ENCODE measurements around the gene VPS51. TPM values are rescaled to one million over a fixed set of nuclear protein-coding genes. Genes with fewer than 3 reads are reported as not detected.

Gene VPS51
- total and polyA plus RNA-seq, 2 of the 13 experiments (the other 11 are each of a cell fraction or from before 2014, with no cell fraction given): 76.3 to 90.6 TPM

DNA sequence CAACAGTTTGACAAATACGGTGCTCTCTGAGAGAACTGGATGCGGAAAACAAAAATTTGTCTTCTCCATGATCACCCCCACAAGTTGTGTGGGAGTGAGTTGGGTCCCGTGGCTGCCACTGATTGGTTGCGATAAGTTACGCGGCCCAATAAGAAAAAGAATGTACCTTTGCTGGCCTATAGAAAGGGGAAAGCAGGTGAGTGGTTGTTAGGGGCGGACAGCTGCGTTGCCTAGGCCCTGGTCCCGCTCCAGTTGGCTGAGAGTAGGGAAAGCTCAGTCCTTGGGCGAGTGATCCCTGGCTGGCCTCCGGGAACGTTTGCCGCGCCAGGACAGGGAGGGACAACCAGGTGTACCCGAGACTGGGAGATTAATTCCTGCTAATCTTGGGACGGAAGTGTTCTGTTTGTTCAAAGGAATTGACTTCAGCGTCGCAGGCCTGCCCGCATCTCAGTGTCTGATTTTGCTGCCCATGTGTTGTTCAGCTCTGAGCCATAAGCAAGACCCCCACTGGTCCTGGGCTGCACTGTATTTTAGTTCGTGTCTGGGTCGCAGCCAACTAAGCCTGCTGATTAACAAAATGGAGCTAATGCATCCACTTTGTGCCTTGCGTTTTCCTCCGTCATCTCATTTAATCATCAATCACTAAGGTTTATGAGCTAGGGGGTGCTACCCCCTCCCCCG is 39.1 kb downstream of the VPS51 start (continued):
- TF ChIP-seq, protein P1, sequence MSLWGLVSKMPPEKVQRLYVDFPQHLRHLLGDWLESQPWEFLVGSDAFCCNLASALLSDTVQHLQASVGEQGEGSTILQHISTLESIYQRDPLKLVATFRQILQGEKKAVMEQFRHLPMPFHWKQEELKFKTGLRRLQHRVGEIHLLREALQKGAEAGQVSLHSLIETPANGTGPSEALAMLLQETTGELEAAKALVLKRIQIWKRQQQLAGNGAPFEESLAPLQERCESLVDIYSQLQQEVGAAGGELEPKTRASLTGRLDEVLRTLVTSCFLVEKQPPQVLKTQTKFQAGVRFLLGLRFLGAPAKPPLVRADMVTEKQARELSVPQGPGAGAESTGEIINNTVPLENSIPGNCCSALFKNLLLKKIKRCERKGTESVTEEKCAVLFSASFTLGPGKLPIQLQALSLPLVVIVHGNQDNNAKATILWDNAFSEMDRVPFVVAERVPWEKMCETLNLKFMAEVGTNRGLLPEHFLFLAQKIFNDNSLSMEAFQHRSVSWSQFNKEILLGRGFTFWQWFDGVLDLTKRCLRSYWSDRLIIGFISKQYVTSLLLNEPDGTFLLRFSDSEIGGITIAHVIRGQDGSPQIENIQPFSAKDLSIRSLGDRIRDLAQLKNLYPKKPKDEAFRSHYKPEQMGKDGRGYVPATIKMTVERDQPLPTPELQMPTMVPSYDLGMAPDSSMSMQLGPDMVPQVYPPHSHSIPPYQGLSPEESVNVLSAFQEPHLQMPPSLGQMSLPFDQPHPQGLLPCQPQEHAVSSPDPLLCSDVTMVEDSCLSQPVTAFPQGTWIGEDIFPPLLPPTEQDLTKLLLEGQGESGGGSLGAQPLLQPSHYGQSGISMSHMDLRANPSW (CRISPR knock-in tag; IDR thresholded peaks at IDR 0.05; ENCODE audit: borderline replicate concordance): no peak; the same call in 1 of the 2 replicates
- TF ChIP-seq, protein P2, sequence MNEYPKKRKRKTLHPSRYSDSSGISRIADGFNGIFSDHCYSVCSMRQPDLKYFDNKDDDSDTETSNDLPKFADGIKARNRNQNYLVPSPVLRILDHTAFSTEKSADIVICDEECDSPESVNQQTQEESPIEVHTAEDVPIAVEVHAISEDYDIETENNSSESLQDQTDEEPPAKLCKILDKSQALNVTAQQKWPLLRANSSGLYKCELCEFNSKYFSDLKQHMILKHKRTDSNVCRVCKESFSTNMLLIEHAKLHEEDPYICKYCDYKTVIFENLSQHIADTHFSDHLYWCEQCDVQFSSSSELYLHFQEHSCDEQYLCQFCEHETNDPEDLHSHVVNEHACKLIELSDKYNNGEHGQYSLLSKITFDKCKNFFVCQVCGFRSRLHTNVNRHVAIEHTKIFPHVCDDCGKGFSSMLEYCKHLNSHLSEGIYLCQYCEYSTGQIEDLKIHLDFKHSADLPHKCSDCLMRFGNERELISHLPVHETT (CRISPR knock-in tag; conservative IDR thresholded peaks at IDR 0.05): no peak
- TF ChIP-seq EEA1 (CRISPR knock-in tag; IDR thresholded peaks at IDR 0.05; ENCODE audit: borderline replicate concordance): no peak
- TF ChIP-seq, protein P3, sequence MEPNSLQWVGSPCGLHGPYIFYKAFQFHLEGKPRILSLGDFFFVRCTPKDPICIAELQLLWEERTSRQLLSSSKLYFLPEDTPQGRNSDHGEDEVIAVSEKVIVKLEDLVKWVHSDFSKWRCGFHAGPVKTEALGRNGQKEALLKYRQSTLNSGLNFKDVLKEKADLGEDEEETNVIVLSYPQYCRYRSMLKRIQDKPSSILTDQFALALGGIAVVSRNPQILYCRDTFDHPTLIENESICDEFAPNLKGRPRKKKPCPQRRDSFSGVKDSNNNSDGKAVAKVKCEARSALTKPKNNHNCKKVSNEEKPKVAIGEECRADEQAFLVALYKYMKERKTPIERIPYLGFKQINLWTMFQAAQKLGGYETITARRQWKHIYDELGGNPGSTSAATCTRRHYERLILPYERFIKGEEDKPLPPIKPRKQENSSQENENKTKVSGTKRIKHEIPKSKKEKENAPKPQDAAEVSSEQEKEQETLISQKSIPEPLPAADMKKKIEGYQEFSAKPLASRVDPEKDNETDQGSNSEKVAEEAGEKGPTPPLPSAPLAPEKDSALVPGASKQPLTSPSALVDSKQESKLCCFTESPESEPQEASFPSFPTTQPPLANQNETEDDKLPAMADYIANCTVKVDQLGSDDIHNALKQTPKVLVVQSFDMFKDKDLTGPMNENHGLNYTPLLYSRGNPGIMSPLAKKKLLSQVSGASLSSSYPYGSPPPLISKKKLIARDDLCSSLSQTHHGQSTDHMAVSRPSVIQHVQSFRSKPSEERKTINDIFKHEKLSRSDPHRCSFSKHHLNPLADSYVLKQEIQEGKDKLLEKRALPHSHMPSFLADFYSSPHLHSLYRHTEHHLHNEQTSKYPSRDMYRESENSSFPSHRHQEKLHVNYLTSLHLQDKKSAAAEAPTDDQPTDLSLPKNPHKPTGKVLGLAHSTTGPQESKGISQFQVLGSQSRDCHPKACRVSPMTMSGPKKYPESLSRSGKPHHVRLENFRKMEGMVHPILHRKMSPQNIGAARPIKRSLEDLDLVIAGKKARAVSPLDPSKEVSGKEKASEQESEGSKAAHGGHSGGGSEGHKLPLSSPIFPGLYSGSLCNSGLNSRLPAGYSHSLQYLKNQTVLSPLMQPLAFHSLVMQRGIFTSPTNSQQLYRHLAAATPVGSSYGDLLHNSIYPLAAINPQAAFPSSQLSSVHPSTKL (CRISPR knock-in tag; IDR thresholded peaks at IDR 0.05): peak; percentile 32; the same call in 1 of the 2 replicates
- TF ChIP-seq MED1 (CRISPR knock-in tag; IDR thresholded peaks at IDR 0.05): peak; percentile 10; the same call in 1 of the 2 replicates
- no peak for TF ChIP-seq FOXP1 (IDR thresholded peaks at IDR 0.05)
- no peak for TF ChIP-seq FOXP1 (CRISPR knock-in tag; IDR thresholded peaks at IDR 0.05)
- no peak for TF ChIP-seq KMT2B (CRISPR knock-in tag; IDR thresholded peaks at IDR 0.05)
- TF ChIP-seq ZFP36 (IDR thresholded peaks at IDR 0.05; ENCODE audit: borderline replicate concordance, low read depth, low read length, partially characterized antibody): no peak
- TF ChIP-seq ZNF432 (CRISPR knock-in tag; IDR thresholded peaks at IDR 0.05; ENCODE audit: borderline replicate concordance): no peak
- TF ChIP-seq, protein P4, sequence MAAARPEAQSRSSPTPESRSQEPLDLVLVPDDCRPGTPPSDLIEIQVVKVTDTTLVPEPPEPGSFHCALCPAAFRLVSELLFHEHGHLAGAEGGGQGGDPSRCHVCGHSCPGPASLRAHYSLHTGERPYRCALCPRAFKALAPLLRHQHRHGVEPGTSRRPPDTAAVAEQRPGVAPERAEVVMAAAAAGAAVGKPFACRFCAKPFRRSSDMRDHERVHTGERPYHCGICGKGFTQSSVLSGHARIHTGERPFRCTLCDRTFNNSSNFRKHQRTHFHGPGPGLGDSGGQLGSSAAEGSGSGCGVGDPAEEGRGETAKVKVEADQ (CRISPR knock-in tag; IDR thresholded peaks at IDR 0.05; ENCODE audit: borderline replicate concordance): no peak
- no peak for TF ChIP-seq FOXC1 (CRISPR knock-in tag; IDR thresholded peaks at IDR 0.05; ENCODE audit: borderline replicate concordance)
- no peak for TF ChIP-seq HMG20B (CRISPR knock-in tag; conservative IDR thresholded peaks at IDR 0.05)
- TF ChIP-seq HNRNPLL (IDR thresholded peaks at IDR 0.05; ENCODE audit: low read depth, low read length, poor library complexity, severe bottlenecking): no peak
- TF ChIP-seq ETV5 (CRISPR knock-in tag; IDR thresholded peaks at IDR 0.05; ENCODE audit: borderline replicate concordance): peak; percentile 63
- TF ChIP-seq, protein P5, sequence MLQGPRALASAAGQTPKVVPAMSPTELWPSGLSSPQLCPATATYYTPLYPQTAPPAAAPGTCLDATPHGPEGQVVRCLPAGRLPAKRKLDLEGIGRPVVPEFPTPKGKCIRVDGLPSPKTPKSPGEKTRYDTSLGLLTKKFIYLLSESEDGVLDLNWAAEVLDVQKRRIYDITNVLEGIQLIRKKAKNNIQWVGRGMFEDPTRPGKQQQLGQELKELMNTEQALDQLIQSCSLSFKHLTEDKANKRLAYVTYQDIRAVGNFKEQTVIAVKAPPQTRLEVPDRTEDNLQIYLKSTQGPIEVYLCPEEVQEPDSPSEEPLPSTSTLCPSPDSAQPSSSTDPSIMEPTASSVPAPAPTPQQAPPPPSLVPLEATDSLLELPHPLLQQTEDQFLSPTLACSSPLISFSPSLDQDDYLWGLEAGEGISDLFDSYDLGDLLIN (CRISPR knock-in tag; IDR thresholded peaks at IDR 0.05; ENCODE audit: borderline replicate concordance): no peak
- TF ChIP-seq TBX3 (IDR thresholded peaks at IDR 0.05; ENCODE audit: borderline replicate concordance): no peak
- TF ChIP-seq NONO (IDR thresholded peaks at IDR 0.05): no peak
- no peak; the same call in 1 of the 2 replicates for TF ChIP-seq NONO (CRISPR knock-in tag; conservative IDR thresholded peaks at IDR 0.05)
- no peak for TF ChIP-seq SIX4 (CRISPR knock-in tag; IDR thresholded peaks at IDR 0.05)
